ENCODE results near the gene PILRA.
A peak's percentile ranks its signal among the peaks of the same experiment; 100 is the strongest.

DNA sequence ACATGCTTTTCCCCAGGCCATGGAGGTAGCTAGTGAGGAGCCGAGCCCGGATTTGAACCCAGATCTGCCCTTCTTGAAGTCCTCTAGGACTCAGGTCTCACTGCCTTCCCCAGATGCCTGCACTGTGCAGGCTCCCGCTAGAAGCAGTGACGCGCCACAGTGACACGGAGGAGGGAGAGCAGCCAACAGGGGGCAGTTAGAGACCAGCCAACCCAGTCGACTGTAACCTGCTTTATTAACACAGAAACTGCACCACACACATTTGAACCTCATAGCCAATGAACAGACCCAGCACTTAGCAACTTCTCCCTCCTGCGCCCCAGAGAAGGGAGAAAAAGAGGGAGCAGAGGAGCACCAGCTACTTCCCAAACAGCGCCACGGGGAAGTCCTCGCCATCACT, 27.4 kb downstream of the PILRA start:
- no peak for TF ChIP-seq EZH2phosphoT487 (IDR thresholded peaks at IDR 0.05; ENCODE audit: unreplicated experiment)
- TF ChIP-seq, protein P1, sequence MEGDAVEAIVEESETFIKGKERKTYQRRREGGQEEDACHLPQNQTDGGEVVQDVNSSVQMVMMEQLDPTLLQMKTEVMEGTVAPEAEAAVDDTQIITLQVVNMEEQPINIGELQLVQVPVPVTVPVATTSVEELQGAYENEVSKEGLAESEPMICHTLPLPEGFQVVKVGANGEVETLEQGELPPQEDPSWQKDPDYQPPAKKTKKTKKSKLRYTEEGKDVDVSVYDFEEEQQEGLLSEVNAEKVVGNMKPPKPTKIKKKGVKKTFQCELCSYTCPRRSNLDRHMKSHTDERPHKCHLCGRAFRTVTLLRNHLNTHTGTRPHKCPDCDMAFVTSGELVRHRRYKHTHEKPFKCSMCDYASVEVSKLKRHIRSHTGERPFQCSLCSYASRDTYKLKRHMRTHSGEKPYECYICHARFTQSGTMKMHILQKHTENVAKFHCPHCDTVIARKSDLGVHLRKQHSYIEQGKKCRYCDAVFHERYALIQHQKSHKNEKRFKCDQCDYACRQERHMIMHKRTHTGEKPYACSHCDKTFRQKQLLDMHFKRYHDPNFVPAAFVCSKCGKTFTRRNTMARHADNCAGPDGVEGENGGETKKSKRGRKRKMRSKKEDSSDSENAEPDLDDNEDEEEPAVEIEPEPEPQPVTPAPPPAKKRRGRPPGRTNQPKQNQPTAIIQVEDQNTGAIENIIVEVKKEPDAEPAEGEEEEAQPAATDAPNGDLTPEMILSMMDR (conservative IDR thresholded peaks at IDR 0.05; ENCODE audit: low read depth in 2 of 2), result peak; percentile 58 to 83
- peak; percentile 79 for TF ChIP-seq CREB1 (CRISPR knock-in tag; IDR thresholded peaks at IDR 0.05; ENCODE audit: low read depth)
